GM21515 (cell line): ENCODE results near the gene HGF.
"Not testable (repeated sequence)": the region's sequence is repeated elsewhere in the genome, so short reads cannot be mapped to it uniquely, and the experiment has no call there.

Experiments used
- ATAC-seq: cut with Tn5 transposase; IDR thresholded peaks from one replicate; pipeline ENCODE4 v1.9.1; 2021; ENCODE audit not compliant: unreplicated experiment

The HGF gene

GRCh38 chr7:81725003-81725811 lies 44.6 kb downstream of the HGF start:
- no peak for ATAC-seq

DNA sequence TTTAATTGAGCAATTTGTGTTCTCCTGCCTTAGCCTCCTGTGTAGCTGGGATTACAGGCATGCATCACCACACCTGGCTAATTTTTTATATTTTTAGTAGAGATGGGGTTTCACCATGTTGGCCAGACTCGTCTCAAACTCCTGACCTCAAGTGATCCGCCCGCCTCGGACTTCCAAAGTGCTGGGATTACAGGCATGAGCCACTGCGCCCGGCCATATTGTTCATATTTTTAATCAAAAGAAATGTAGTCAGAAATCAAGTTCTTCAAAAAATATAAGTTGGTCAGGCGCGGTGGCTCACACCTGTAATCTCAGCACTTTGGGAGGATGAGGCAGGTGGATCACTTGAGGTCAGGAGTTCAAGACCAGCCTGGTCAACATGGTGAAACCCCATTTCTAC lies 47.6 kb downstream of the HGF start:
- not testable (repeated sequence) for ATAC-seq

DNA sequence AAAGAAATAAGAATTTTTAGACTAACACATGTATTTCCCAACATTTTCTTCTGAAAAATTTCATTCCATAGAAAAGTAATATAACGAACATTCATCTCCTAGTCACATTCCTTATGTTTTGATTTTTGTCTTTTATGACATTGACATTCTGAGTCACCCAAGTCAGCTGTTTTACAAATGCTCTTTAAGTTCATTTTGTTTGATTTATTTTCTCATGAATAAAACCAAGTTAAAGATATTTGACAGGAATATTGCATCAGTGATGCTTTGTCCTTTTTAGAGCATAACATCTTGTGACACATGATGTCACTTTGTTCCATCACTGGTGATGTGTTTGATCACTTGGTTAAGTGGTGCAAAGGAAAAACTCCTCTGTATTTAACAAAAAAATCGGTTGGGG lies 48.4 kb downstream of the HGF start:
- no peak for ATAC-seq

DNA sequence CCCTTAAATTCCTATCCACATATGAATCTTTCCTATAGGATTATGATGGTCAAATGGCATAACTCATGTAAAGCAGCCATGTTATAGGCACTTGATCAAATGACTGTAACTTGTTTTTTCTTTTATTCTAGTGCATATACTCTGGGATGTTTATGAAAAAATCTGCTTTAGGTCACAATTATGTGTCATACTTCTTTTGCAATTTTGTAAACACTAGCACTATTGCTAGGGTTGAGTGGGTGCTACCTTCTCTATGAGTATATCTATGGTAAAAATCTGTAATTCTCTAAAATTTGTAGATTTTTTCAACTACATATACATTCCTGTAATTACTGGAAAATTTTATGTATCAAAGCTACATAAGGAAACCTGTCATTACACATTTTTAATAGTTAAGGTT lies 50.0 kb downstream of the HGF start:
- no peak for ATAC-seq

- ATAC-seq, result no peak
These were observed 53.8 kb downstream of the HGF start for GRCh38 chr7:81715984-81716588.

DNA sequence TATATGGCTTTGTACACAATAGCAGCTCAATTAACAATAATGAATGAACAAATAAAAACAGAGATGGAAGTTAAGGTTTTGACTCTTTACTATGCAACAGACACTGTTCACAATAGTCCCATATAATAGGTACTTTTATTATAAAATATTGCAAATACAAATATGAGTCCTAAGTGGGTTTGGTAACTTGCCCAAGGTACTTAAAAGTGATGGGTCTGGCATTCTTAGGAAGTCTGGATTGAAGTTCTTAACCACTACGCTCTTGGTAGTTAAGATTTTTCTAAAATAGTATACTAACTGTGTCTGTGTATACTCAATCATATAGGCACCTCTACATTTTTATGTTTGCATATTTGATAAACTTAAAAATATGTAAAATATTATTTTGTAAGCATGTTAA lies 55.5 kb downstream of the HGF start:
- no peak for ATAC-seq

GRCh38 chr7:81710751-81711150 lies 59.1 kb downstream of the HGF start:
- no peak for ATAC-seq

- no peak for ATAC-seq
These were observed 60.0 kb downstream of the HGF start for GRCh38 chr7:81709836-81710235.

GRCh38 chr7:81707966-81708365 lies 61.9 kb downstream of the HGF start:
- no peak for ATAC-seq

- ATAC-seq, result no peak
These were observed 62.7 kb downstream of the HGF start for GRCh38 chr7:81707196-81707595.

GRCh38 chr7:81705206-81705605 lies 64.6 kb downstream of the HGF start:
- no peak for ATAC-seq

DNA sequence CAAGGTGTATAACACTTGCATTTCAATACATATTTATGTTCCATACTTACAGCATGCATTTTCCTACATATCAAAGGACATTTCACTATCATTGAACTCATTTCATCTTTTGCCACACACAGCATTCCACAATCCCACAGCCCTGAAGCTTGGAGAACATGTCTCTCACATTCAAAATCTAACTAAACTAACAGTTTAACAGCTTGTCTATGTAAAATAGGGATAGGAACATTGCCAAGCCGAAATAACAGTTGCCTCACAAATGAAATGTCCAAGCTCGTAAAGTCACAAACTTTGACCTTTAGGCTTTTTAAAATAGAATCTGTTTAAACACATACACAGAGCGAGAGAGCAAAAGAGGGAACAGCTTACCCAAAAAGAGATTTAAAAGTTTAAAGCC lies 65.3 kb downstream of the HGF start:
- no peak for ATAC-seq

DNA sequence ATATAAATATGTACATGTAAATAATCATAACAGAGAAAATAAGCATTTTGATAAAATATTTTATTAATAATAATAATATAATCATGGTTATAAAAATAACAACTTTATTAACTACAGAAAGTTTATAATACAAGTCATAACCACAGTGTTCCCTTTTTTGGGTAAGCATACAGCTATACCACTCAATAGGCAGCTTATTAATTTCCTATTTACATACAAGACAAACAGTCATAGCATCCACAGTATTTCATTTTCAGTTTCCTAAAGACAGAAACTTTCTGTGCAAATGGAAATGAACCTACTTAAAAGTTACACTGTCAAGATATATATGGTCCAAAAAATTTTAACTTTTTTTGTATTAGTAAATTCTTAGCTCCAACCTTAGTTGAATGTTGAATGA lies 70.9 kb downstream of the HGF start:
- no peak for ATAC-seq

- ATAC-seq, result no peak
These were observed 75.1 kb downstream of the HGF start for GRCh38 chr7:81694711-81695110.

DNA sequence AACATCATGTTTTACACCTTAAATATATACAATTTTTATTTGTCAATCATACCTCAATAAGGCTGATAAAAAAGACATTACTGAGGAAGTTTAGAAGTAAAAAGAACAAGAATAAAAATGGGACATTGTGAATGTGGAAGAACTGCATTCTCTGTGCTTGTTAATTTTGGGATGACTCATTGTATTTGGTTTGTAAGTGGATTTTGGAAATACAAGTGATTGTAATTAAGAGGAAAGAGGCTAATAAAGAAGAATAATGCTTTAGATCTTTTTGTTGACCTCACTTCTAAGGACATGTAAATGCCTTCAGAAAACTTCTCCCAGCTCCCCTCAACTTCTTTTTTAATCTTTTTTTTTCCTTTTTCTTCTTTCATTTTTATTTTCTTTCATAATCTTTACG lies 76.0 kb downstream of the HGF start:
- no peak for ATAC-seq

DNA sequence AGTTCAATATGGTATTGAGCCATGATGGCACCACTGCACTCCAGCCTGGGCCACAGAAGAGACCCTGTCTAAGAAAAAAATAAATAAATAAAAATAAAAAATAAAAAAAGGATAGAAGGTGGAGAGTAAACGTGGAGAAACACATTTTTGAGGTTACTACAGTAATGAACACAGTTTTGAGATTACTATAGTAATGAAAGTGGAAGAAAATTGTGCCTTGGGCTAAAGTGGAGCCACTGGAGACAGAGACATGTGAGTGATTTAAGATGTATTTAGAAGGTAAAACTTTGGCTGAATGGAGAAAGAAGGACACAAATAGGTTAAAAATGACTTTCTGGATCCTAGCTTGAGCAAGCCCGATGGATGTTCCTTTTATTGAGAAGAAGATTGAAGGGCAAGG lies 76.8 kb downstream of the HGF start:
- no peak for ATAC-seq

GRCh38 chr7:81692146-81692905 lies 77.5 kb downstream of the HGF start:
- ATAC-seq, result no peak

- no peak for ATAC-seq
These were observed 78.5 kb downstream of the HGF start for GRCh38 chr7:81691199-81691821.

DNA sequence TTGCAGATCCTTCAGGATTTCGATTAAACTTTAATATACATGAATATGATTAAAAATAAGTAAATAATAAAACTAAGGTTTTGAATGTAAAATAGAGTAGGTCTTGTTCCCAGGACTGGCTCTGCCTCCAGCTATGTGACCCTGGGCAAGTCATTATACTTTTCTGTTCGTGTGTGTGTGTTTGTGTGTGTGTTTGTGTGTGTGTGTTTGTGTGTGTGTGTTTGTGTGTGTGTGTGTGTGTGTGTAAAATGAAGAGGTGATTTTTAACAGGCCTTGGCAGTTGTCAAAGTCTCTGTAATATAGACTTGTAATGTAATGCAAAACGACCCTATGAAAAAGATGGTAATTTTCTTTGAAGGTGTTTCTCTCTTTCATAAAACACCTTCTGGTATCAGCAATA lies 79.2 kb downstream of the HGF start:
- no peak for ATAC-seq

GRCh38 chr7:81690251-81690650 lies 79.6 kb downstream of the HGF start:
- no peak for ATAC-seq

- no peak for ATAC-seq
These were observed 81.0 kb downstream of the HGF start for GRCh38 chr7:81688622-81689411.
